Lung (tissue), 12 donors: Measurements from ENCODE around the gene RAB8B. TPM values are rescaled to one million over a fixed set of nuclear protein-coding genes. Genes with fewer than 3 reads are reported as not detected.

ENCODE experiments used
- ATAC-seq: fragments of 200-7000 bp; cut with Tn5 transposase; one replicate; pipeline ENCODE4 v1.9.1; 2020; ENCODE audit warnings: moderate number of reproducible peaks; ENCODE audit not compliant: insufficient read depth, low FRiP score
- DNase-seq, 3 donors: peaks; one replicate each; pipeline ENCODE4 v3.0.0-alpha.2; 2013 to 2017
- H3K27ac ChIP-seq, 2 donors: one replicate each; pipeline ENCODE4 v1.5.1; 2013; ENCODE audit warnings: mild to moderate bottlenecking in 2 of 2, moderate library complexity in 2 of 2, control low read depth in 1 of 2, inconsistent platforms in 1 of 2, low read depth in 1 of 2, low read length in 1 of 2
- H3K27me3 ChIP-seq, 3 donors: one replicate each; pipeline ENCODE4 v1.5.1; 2013; ENCODE audit warnings: low read length in 2 of 3; ENCODE audit not compliant: control insufficient read depth in 3 of 3, insufficient read depth in 3 of 3
- H3K36me3 ChIP-seq, 4 donors: one replicate each; pipeline ENCODE4 v1.5.1; 2013; ENCODE audit warnings: low read length in 4 of 4, mild to moderate bottlenecking in 1 of 4, moderate library complexity in 1 of 4; ENCODE audit not compliant: control insufficient read depth in 4 of 4, insufficient read depth in 4 of 4
- H3K4me1 ChIP-seq, 5 donors: one replicate each; pipeline ENCODE4 v1.5.1; 2013; ENCODE audit warnings: low read length in 5 of 5, mild to moderate bottlenecking in 2 of 5, moderate library complexity in 1 of 5; ENCODE audit not compliant: control insufficient read depth in 5 of 5, insufficient read depth in 5 of 5
- H3K4me3 ChIP-seq: one replicate; pipeline ENCODE4 v1.5.1; 2013; ENCODE audit warnings: mild to moderate bottlenecking, control low read depth, moderate library complexity
- H3K9ac ChIP-seq, 2 donors: one replicate each; pipeline ENCODE4 v1.5.1; 2013; ENCODE audit warnings: low read length in 2 of 2, control low read depth in 1 of 2; ENCODE audit not compliant: insufficient read depth in 1 of 2
- H3K9me3 ChIP-seq, 4 donors: one replicate each; pipeline ENCODE4 v1.5.1; 2013; ENCODE audit warnings: low read length in 3 of 4, mild to moderate bottlenecking in 1 of 4, moderate library complexity in 1 of 4; ENCODE audit not compliant: control insufficient read depth in 4 of 4, insufficient read depth in 3 of 4
- CTCF ChIP-seq: IDR thresholded peaks from 2 replicates; pipeline ENCODE4 v1.5.1; 2012; ENCODE audit warnings: mild to moderate bottlenecking; ENCODE audit errors: control extremely low read depth, extremely low read depth
- WGBS, 2 donors: extraction: QIAGEN DNeasy Blood & Tissue Kit; methylation state at CpG; one replicate each; pipeline ENCODE4 v1.1.7; 2013; 5-methylcytosine and 5-hydroxymethylcytosine counted together
- polyA plus RNA-seq, 2 donors: library from polyadenylated mRNA; stranded (reverse); fragments of 200-250 nt; gene quantifications; one replicate each; pipeline ENCODE4 v1.2.1, GENCODE V29; 2013
- total RNA-seq, 2 donors: library from RNA; depleted of rRNA in 1 of 2; stranded (reverse); fragments of >200 nt in 1 of 2; gene quantifications; one replicate each; pipeline ENCODE4 v1.2.1, GENCODE V29; 2014 to 2021
- donor health status: control.
- donor health status: control.
- donor health status: Bipolar disorder and iron deficiency.
- donor health status: healthy.
- donor health status: DM: yes; HTN: yes; CAD: no.

The RAB8B gene
- total and polyA plus RNA-seq, 4 donors = 10.0 to 88.9 (median 35.7) TPM

DNA sequence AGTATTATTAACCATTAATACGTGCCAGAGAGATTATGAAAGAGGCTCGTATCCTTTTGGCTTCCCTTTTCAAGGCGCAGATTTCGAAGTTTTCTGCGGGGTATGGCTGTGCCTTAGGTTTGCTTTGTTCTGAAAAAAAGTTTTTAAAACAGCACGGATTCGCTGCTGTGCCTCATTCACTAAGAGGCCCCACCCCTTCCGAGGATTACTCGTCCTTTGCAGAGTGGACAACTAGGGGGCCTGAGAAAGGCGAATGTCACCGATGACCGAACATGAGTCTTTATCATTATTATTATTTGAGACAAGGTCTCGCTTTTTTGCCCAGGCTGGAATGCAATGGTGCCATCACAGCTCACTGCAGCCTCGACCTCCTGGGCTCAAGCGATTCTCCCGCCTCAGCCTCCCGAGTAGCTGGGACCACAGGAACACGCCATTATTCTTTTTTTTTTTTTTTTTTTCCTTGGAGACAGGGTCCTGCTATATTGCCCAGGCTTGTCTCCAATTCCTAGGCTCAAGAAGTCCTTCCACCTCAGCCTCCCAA lies 31.4 kb upstream of the RAB8B start:
- no peak for TF ChIP-seq CTCF
- Histone ChIP-seq H3K9me3 (no peaks in the 10 kb centered on the region), H3K4me1 (peaks cover 0 to 12% (median 2%) of the 10 kb centered on the region in 5 donors), H3K4me3 (peak overlapping the region; percentile 73), H3K27me3 (no peaks in the 10 kb centered on the region), H3K36me3 (peaks cover under 1 to 12% (median 3%) of the 10 kb centered on the region in 4 donors), H3K9ac (peak overlapping the region; percentile 72 to 95), H3K27ac (peak overlapping the region; percentile 98)
- 7 to 9% methylated on average over 18 of the region's 18 CpGs for WGBS, 2 donors
- peak; percentile 84 to 95 (median 93) for DNase-seq
- ATAC-seq = peak; percentile 32

GRCh38 chr15:63160638-63161037 lies 28.8 kb upstream of the RAB8B start:
- Histone ChIP-seq H3K4me1 (peaks cover 0 to 8% (median 2%) of the 10 kb centered on the region in 5 donors), H3K36me3 (peaks cover 0 to 2% (median 0%) of the 10 kb centered on the region in 4 donors), H3K9ac (no peak overlapping the region), H3K4me3 (no peak overlapping the region), H3K27ac (no peak overlapping the region), H3K9me3 (no peaks in the 10 kb centered on the region), H3K27me3 (no peaks in the 10 kb centered on the region)
- no peak for TF ChIP-seq CTCF
- no peak for ATAC-seq
- no peak for DNase-seq

DNA sequence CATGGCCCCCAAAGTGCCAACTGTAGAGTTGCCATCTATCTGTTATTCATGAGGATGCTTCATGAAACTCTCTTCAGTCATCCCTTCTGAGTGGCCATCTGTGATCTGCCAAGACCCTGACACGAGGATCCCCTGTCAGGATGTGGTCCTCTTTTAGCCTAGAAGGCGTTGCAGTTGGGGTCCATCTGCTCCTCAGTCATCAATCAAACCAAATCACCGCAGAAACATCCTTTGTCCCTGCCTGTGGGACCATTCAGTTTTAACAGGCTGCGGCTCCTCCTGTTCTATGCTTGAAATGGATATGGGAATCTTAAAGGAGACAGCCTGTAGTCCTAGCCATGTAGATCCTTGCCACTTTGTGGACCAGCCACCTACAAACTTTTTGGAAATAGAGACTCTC lies 26.2 kb upstream of the RAB8B start:
- no peak for DNase-seq
- Histone ChIP-seq H3K27me3 (no peaks in the 10 kb centered on the region), H3K4me1 (peaks cover 0 to 3% (median under 1%) of the 10 kb centered on the region in 5 donors), H3K9ac (no peak overlapping the region), H3K36me3 (no peaks in the 10 kb centered on the region), H3K4me3 (no peak overlapping the region), H3K27ac (no peak overlapping the region), H3K9me3 (no peaks in the 10 kb centered on the region)
- 86 to 94% methylated on average over 4 of the region's 4 CpGs for WGBS, 2 donors
- no peak for TF ChIP-seq CTCF
- no peak for ATAC-seq

DNA sequence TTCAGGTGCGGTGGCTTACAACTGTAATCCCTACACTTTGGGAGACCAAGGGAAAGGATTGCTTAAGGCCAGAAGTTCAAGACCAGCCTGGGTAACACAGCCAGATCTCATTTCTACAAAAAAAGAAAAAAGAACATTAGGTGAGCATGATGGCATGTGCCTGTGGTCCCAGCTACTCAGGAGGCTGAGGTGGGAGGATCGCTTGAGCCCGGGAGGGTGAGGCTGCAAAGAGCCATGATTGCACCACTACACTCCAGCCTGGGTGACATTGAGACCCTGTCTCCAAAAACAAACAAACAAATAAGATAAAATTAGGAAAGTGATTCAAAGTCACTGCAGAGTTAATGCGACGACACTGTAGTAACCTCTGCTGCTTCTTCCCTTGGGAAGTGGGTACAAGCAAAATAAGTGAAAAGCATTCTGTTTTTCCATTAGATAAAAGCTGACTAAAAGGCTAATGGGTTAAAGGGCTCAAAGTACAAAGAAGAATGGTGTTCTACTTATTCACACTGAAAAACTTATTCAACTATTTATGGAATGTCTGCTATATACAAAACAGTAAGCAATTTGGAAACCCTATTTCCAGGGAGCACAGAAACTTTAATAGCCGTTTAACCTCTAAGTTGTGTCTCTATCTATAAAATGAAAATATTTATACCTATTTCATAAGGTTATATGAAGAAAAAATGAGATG lies 24.1 kb upstream of the RAB8B start:
- Histone ChIP-seq H3K4me1 (peaks cover 0 to 3% (median 0%) of the 10 kb centered on the region in 5 donors), H3K4me3 (no peak overlapping the region), H3K9me3 (no peaks in the 10 kb centered on the region), H3K9ac (no peak overlapping the region), H3K27ac (no peak overlapping the region), H3K36me3 (no peaks in the 10 kb centered on the region), H3K27me3 (no peaks in the 10 kb centered on the region)
- ATAC-seq (no peak), DNase-seq (no peak)
- no peak for TF ChIP-seq CTCF
- 89 to 90% methylated on average over 6 of the region's 6 CpGs for WGBS, 2 donors
